Activated naive CD8-positive, alpha-beta T cell treated with anti-CD3 and anti-CD28 coated beads, Interleukin-2, amount 50 U/mL, for 16 hours (primary cell): ENCODE measurements around the gene PTPRN.
"Not testable (repeated sequence)": the region's sequence is repeated elsewhere in the genome, so short reads cannot be mapped to it uniquely, and the experiment has no call there.

Source experiments
- DNase-seq: peaks from one replicate; pipeline ENCODE4 v3.0.0-alpha.2; 2020; ENCODE audit warnings: low read depth, low spot score

Gene PTPRN

DNA sequence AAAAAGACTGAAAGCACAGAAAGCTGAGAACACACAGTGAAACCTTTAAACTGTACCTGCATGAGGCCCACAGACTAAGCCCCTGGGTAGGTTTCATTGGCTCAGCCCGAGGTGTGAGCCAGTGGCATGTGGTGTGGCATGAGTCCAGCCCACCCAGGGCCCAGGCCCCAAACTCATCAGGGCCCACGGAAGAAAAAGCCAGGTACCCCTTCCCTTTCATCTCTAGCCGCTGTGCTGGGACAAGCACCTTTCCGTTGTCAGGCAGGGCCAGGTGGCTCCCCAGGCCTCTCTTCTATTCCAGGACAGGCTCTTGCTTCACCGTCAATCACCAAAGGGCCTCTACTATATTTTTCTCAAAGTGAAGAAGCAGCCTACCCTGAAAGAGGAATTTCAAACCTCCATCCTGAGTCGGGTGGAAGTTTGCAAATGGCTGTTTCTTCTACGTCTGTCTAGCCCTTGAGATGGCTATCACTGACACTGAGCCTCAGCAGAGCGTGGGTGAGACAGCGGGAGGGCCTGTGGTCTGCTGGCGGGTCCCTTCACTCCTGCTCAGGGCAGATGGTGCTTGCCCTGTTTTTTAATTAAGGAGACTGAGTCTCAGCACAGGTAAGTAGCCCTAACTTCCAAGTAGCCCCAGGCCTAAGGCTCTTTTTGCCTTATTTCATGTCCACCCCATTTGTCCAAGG lies 21.5 kb downstream of the PTPRN start:
- no peak for DNase-seq

GRCh38 chr2:219287116-219287440 lies 22.1 kb downstream of the PTPRN start:
- DNase-seq = not testable (repeated sequence)

DNA sequence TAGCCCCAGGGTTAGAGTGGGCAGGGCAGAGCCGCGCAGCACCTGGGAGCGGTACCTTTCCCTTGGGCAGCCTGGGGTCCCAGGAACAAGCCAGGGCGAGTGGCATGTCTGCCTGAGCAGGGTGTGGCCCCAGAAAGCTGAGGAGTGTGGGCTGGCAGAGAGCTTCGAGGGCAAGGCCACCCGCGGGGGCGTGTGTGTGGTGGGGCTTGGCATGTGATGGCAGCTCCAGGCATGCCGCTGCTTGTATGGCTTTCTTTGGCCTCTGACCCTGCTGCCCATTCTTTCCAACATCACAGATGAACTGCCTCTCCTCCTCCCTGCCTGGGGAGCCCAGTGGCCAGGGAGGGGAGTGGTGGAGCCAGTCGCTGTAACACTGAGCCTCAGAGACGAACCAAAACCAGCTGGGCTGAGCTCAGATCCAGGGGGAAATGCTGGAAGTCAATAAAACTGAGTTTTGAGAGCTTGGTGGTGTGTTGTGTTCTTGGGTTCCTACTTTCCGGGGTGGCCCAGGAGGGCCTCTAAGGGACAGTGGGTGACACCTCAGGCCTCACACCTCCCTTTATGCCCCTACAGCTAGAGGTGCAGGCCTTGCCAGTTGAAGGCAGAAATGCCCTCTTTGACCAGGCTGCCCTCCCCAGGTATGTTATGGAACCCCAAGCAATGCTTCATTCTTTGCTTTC lies 22.6 kb downstream of the PTPRN start:
- no peak for DNase-seq

- DNase-seq = no peak
These were observed 23.2 kb downstream of the PTPRN start for GRCh38 chr2:219285894-219286425.

GRCh38 chr2:219285373-219285735 lies 23.8 kb downstream of the PTPRN start:
- no peak for DNase-seq

- no peak for DNase-seq
These were observed 24.5 kb downstream of the PTPRN start for GRCh38 chr2:219284501-219285372.

- DNase-seq = no peak
These were observed 26.1 kb downstream of the PTPRN start for GRCh38 chr2:219282943-219283581.

DNA sequence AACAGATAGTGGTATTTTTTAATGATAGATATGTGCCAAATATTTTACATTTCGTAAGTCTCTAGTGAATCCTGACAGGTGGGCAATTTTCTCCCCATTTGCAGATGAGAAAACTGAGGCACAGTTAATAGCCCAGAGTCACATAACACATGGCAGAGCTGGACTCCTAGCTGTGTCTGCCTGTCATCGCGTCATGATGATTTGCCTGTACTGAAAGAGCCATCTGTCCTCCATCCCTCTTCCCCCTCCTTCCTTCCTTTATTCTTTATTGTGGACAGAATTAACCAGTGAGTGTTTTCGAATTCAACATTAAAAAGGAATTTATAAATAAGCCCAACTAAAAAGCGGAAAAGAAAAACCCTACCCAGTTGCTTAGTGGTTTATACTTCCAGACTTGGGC lies 26.8 kb downstream of the PTPRN start:
- DNase-seq = no peak

DNA sequence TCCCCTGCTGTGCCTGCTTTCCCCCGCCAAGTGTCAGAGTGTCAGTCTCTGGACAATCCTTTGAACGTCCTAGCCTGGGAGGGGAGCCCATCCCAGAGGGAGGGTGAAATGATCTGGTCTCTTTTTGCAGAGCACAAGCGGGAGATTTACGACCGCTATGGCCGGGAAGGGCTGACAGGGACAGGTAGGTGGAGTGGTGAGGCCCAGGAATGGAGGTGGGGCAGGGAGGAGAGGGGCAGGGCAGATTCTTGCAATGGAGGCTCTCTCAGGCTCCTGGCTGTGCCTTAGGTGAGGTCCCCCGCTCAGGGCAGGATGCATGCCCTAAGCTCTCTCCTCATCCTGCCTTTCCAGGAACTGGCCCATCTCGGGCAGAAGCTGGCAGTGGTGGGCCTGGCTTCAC lies 27.6 kb downstream of the PTPRN start:
- DNase-seq = no peak

- no peak for DNase-seq
These were observed 28.6 kb downstream of the PTPRN start for GRCh38 chr2:219280651-219281050.

DNA sequence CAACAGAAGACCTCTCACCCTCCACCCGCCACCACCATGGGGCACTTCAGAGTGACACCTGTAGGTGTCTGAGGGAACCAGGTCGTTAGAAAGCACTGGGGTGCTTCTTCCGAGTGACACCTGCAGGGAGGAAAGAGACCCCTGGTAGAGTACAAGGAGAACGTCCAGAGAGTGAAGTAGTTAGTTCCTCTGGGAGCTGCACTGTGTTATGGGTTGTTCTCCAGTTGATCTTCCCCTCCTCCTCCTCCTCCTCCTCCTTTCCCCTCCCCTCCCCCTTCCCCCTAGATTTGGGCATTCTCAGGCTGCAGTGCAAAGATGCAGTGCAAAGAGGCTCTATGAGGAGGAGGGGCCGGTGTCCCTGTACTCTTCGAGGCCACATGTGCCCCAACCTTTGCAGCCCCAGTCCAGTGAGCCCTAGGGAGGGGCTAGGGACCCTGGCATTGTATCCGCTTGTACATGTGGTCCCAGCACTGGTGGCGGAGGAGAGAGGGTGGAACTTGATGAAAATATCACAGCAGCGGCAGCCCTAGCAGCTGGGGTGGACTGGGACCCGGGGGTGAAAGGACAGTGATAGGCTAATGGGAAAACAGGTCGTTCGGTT lies 29.2 kb downstream of the PTPRN start:
- no peak for DNase-seq

GRCh38 chr2:219279151-219279915 lies 29.9 kb downstream of the PTPRN start, which contains the start of gene DNAJB2:
DNAJB2 (plus strand) TSS chr2:219279366; CDS start chr2:219279834, 468 bp downstream.
- DNase-seq = peak; percentile 99

GRCh38 chr2:219278655-219279150 lies 30.5 kb downstream of the PTPRN start:
- DNase-seq = no peak

DNA sequence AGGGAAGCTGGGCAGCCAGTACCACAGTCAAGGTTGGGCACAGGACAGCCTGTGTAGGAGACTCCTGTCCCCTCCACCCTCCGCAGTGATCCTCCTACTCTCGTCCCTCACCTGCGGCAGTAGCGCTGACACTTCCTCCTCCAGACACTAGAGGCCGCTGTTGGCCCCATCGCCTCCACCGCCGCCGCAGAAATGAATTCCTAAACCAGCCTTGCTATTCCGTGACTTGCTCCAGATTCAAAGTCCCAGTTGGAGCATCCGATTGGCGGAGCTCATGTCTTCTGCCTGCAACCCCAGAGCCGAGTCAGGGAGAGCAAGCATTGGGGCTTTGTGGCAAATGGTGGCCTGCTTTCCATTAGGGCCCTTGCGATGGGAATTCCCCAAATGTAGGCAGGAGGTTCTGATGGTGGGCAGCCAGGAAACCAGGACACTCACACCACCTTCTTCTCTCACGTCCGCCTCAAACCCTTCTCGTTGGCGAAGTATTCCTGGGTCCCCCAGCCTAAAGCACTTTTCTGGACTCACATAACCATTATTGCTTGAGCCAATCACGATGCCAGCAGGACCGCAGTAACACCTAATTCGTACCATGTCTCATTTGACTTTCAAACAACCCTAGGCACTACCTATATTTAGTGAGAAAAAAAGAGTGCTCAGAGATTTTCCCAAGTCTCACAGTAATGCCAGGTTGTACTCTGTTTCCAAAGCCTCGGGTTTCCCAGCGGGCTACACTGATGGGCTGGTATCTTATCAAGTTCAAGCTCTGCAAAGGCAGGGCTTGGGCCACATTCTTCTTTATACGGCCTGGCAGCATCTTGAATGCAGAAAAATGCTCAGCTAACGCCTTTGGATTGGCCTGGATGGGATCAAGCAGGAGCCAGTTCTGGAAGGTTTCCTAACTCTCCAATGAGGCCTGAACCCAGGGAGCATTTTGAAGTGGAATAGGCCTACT lies 31.2 kb downstream of the PTPRN start:
- DNase-seq = peak; percentile 51

- no peak for DNase-seq
These were observed 34.8 kb downstream of the PTPRN start for GRCh38 chr2:219274361-219274921.

- DNase-seq = no peak
These were observed 35.3 kb downstream of the PTPRN start for GRCh38 chr2:219273937-219274336.

DNA sequence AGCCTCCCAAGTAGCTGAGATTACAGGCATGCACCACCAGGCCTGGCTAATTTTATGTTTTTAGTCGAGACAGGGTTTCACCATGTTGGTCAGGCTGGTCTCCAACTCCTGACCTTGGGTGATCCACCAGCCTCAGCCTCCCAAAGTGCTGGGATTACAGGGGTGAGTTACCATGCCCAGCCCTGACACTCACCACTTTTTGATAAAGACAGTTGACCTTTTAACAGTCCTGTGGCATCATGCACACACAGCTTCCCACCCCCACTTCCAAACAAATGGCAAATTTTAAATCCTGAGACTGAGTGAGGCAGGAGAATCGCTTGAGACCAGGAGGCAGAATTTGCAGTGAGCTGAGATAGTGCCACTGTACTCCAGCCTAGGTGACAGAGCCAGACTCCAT lies 36.2 kb downstream of the PTPRN start:
- DNase-seq = no peak

- DNase-seq = no peak
These were observed 36.8 kb downstream of the PTPRN start for GRCh38 chr2:219272356-219272755.

GRCh38 chr2:219271021-219271420 lies 38.2 kb downstream of the PTPRN start:
- DNase-seq = no peak
